HepG2 (cell line): ENCODE measurements around the gene LTK. TPM values are rescaled to one million over a fixed set of nuclear protein-coding genes. Genes with fewer than 3 reads are reported as not detected.

Experiments used
- PHF21A ChIP-seq: sonication (generic); formaldehyde crosslinking; IDR thresholded peaks from 2 replicates; pipeline ENCODE4 v1.5.0; 2020; ENCODE audit warnings: mild to moderate bottlenecking, missing genetic modification reagents
- SOX13 ChIP-seq, 3 experiments: fragments of 450-650 bp in 1 of 3; sonication (generic) in 1 of 3; formaldehyde crosslinking in 1 of 3; IDR thresholded peaks in 2 of 3; conservative IDR thresholded peaks in 1 of 3; 2 replicates each; pipeline versions ENCODE4 v1.5.0 to v1.6.1; 2016 to 2020; ENCODE audit warnings: antibody characterized with exemption in 1 of 3, mild to moderate bottlenecking in 1 of 3, missing compliant biosample characterization in 1 of 3, missing genetic modification reagents in 1 of 3, moderate library complexity in 1 of 3
- ZNF576 ChIP-seq: sonication (generic); formaldehyde crosslinking; IDR thresholded peaks from 2 replicates; pipeline ENCODE4 v1.4.0; 2020; ENCODE audit warnings: mild to moderate bottlenecking, missing genetic modification reagents
- ZNF775 ChIP-seq: sonication (generic); formaldehyde crosslinking; IDR thresholded peaks from 2 replicates; pipeline ENCODE4 v1.4.0; 2020; ENCODE audit warnings: missing genetic modification reagents, mild to moderate bottlenecking, moderate library complexity, borderline replicate concordance
- polyA plus RNA-seq, 8 experiments: library from polyadenylated mRNA; depleted of rRNA in 3 of 8; stranded (reverse) in 7 of 8; unstranded in 1 of 8; fragments of >200 nt; fragmentation: Illumina TruSeq in 4 of 8; extraction: Trizol in 4 of 8; gene quantifications; 2 replicates each; pipeline versions ENCODE4 v1.2.1 to v1.2.3, GENCODE V29; 2011 to 2016; ENCODE audit warnings: low read depth in 4 of 8, missing spikeins in 1 of 8, mixed read lengths in 1 of 8; ENCODE audit not compliant: insufficient read depth in 1 of 8
- total RNA-seq, 5 experiments: library from RNA; depleted of rRNA; stranded (reverse); fragments of >200 nt; fragmentation: Illumina TruSeq; extraction: Trizol; gene quantifications; 2 replicates each; pipeline ENCODE4 v1.2.3, GENCODE V29; 2016; ENCODE audit warnings: low read depth in 1 of 5
- TF ChIP-seq, protein P1 (sequence below): sonication (generic); formaldehyde crosslinking; IDR thresholded peaks from 2 replicates; pipeline ENCODE4 v1.5.1; 2020; ENCODE audit warnings: mild to moderate bottlenecking, missing genetic modification reagents, moderate library complexity
- TF ChIP-seq, protein P2 (sequence below): sonication (generic); formaldehyde crosslinking; IDR thresholded peaks from 2 replicates; pipeline ENCODE4 v1.8.1; 2023; ENCODE audit warnings: mild to moderate bottlenecking, moderate library complexity, missing genetic modification reagents

The LTK gene
- total and polyA plus RNA-seq, 2 of the 13 experiments (the other 11 are each of a cell fraction or from before 2014, with no cell fraction given), result 0.01 TPM; not detected in 1

- TF ChIP-seq, protein P1, sequence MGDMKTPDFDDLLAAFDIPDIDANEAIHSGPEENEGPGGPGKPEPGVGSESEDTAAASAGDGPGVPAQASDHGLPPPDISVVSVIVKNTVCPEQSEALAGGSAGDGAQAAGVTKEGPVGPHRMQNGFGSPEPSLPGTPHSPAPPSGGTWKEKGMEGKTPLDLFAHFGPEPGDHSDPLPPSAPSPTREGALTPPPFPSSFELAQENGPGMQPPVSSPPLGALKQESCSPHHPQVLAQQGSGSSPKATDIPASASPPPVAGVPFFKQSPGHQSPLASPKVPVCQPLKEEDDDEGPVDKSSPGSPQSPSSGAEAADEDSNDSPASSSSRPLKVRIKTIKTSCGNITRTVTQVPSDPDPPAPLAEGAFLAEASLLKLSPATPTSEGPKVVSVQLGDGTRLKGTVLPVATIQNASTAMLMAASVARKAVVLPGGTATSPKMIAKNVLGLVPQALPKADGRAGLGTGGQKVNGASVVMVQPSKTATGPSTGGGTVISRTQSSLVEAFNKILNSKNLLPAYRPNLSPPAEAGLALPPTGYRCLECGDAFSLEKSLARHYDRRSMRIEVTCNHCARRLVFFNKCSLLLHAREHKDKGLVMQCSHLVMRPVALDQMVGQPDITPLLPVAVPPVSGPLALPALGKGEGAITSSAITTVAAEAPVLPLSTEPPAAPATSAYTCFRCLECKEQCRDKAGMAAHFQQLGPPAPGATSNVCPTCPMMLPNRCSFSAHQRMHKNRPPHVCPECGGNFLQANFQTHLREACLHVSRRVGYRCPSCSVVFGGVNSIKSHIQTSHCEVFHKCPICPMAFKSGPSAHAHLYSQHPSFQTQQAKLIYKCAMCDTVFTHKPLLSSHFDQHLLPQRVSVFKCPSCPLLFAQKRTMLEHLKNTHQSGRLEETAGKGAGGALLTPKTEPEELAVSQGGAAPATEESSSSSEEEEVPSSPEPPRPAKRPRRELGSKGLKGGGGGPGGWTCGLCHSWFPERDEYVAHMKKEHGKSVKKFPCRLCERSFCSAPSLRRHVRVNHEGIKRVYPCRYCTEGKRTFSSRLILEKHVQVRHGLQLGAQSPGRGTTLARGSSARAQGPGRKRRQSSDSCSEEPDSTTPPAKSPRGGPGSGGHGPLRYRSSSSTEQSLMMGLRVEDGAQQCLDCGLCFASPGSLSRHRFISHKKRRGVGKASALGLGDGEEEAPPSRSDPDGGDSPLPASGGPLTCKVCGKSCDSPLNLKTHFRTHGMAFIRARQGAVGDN, result peak; percentile 48; the same call in 1 of the 2 replicates
- TF ChIP-seq ZNF775 (CRISPR knock-in tag), result no peak
- 0 out of 2 replicates have a peak, but pooled peaks have one; percentile 17 for TF ChIP-seq PHF21A (CRISPR knock-in tag)
- TF ChIP-seq, protein P2, sequence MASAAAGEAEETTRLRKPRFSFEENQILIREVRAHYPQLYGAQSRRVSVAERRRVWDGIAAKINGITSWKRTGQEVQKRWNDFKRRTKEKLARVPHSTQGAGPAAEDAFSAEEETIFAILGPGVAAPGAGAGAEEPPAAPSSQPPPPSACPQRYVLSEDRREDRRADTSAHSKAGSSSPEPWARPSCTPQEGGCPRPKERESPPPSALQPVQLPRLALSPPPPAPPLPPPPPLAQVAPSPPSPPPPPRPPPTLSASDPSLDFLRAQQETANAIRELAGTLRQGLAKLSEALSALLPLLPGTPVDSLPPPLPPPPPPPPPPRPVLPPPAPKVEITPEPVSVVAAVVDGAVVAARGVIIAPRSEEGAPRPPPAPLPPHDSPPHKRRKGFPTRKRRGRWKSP, result no peak
- no peak for TF ChIP-seq ZNF576
- no peak for TF ChIP-seq SOX13 (IDR thresholded peaks at IDR 0.05)
- TF ChIP-seq SOX13 (CRISPR knock-in tag; conservative IDR thresholded peaks at IDR 0.05 in 1 of 2, IDR thresholded peaks at IDR 0.05 in 1 of 2), result no peak
These were observed 45.7 kb upstream of the LTK start (continued) for GRCh38 chr15:41559239-41559782.
